ENCODE results near the gene RNF183. TPM values are rescaled to one million over a fixed set of nuclear protein-coding genes. Genes with fewer than 3 reads are reported as not detected.

Gene RNF183
- total and polyA plus RNA-seq, 9 of the 15 experiments (the other 6 are each of a cell fraction or from before 2014, with no cell fraction given), result 0.04 to 2.0 (median 0.16) TPM; not detected in 5

DNA sequence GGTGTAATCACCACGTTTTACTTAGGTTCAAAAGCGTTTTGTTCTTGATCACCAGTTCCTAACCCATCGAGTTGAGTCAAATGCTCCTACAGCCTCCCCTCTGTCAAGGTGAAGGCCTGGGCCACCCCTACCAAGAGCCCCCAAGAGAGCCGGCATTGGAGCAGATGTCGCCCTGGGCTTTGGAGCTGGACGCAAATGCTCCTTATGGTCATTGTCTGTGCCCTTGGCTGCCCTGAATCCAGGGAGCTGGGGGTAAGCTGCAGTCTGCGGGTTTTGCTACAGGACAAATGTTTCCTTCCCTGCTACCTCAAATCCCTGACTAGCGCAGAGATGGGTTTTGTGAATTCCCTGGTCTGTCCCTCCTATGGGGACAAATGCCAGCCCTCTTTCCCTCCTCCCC, 4.9 kb downstream of the RNF183 start:
- Histone ChIP-seq H2AFZ (ENCODE audit: low read depth, low read length) (no peak overlapping the region), H3K9ac (ENCODE audit: insufficient read depth in 1 of 2, low read depth in 2 of 2, low read length in 2 of 2) (no peak overlapping the region), H3K4me1 (replicated peaks in 1 of 2; ENCODE audit: control insufficient read depth in 2 of 2, insufficient read depth in 2 of 2, low read length in 2 of 2) (peaks cover 18 to 19% of the 10 kb centered on the region in 2 experiments; a peak in 4 of 5 replicates), H3K36me3 (ENCODE audit: control insufficient read depth, insufficient read depth, low read length) (peaks cover 4% of the 10 kb centered on the region; the same call in 1 of the 3 replicates), H4K20me1 (replicated peaks; ENCODE audit: control insufficient read depth, insufficient read depth, low read length) (0 out of 2 replicates have a peak, but pooled peaks cover 3% of the 10 kb centered on the region), H3K4me2 (ENCODE audit: insufficient read depth, low read length) (no peak overlapping the region), H3K27ac (ENCODE audit: extremely low read depth, low read depth, low read length) (no peak overlapping the region), H3K79me2 (ENCODE audit: control insufficient read depth, insufficient read depth, low read length) (no peaks in the 10 kb centered on the region), H3K9me3 (replicated peaks; ENCODE audit: control insufficient read depth, insufficient read depth, low read depth, low read length) (no peaks in the 10 kb centered on the region), H3K9me1 (ENCODE audit: control insufficient read depth, insufficient read depth, low read length) (no peaks in the 10 kb centered on the region), H3K27me3 (ENCODE audit: control insufficient read depth in 2 of 2, insufficient read depth in 2 of 2, low read length in 2 of 2) (peaks cover 13 to 29% of the 10 kb centered on the region in 2 experiments), H3K4me3 (no peak overlapping the region)
- ChIA-PET CTCF (ENCODE audit: low intra/inter-chr PET ratio) (no interaction called here), POLR2A (interaction anchor here (0.5 to 1.5 kb wide), 3 partner anchors 76 to 355 kb away, joined by 3 to 5 read pairs (median 3); partner anchors contain the start of genes C9orf43 and POLE3)
- in situ Hi-C loops (cut with MboI) (no loop called here), intact Hi-C loops (cut with micrococcal nuclease) (no loop called here)
- no peak for DNase-seq (ENCODE audit: extremely low read depth in 1 of 4, low spot score in 3 of 4)
- FAIRE-seq, result no peak
- WGBS (ENCODE audit: insufficient coverage, low coverage, missing lambda C conversion rate), result 23% methylated on average over 8 of the region's 8 CpGs
- TF ChIP-seq ID3 (CRISPR knock-in tag; IDR thresholded peaks at IDR 0.05) (no peak), ID3 (tag; IDR thresholded peaks at IDR 0.05) (no peak), ZNF224 (CRISPR knock-in tag; IDR thresholded peaks at IDR 0.05) (no peak), SMAD4 (CRISPR knock-in tag; conservative IDR thresholded peaks at IDR 0.05) (no peak), MYNN (IDR thresholded peaks at IDR 0.05) (no peak), MYNN (CRISPR knock-in tag; IDR thresholded peaks at IDR 0.05) (no peak), PHF20 (IDR thresholded peaks at IDR 0.05; ENCODE audit: partially characterized antibody) (no peak), ZNF398 (CRISPR knock-in tag; IDR thresholded peaks at IDR 0.05) (no peak), ZKSCAN8 (CRISPR knock-in tag; IDR thresholded peaks at IDR 0.05) (no peak), FOXO4 (CRISPR knock-in tag; IDR thresholded peaks at IDR 0.05) (no peak), NFRKB (IDR thresholded peaks at IDR 0.05; ENCODE audit: low read depth) (no peak)
- TF ChIP-seq, protein P1, sequence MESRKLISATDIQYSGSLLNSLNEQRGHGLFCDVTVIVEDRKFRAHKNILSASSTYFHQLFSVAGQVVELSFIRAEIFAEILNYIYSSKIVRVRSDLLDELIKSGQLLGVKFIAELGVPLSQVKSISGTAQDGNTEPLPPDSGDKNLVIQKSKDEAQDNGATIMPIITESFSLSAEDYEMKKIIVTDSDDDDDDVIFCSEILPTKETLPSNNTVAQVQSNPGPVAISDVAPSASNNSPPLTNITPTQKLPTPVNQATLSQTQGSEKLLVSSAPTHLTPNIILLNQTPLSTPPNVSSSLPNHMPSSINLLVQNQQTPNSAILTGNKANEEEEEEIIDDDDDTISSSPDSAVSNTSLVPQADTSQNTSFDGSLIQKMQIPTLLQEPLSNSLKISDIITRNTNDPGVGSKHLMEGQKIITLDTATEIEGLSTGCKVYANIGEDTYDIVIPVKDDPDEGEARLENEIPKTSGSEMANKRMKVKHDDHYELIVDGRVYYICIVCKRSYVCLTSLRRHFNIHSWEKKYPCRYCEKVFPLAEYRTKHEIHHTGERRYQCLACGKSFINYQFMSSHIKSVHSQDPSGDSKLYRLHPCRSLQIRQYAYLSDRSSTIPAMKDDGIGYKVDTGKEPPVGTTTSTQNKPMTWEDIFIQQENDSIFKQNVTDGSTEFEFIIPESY (CRISPR knock-in tag; IDR thresholded peaks at IDR 0.05), result no peak
- no TSS peak for BruUV-seq (replicated peaks)
- no peak for ATAC-seq
